ENCODE results near the gene LUZP2. TPM values are rescaled to one million over a fixed set of nuclear protein-coding genes. Genes with fewer than 3 reads are reported as not detected.

LUZP2 gene
- total and polyA plus RNA-seq, 9 of the 15 experiments (the other 6 are each of a cell fraction or from before 2014, with no cell fraction given) = not detected

DNA sequence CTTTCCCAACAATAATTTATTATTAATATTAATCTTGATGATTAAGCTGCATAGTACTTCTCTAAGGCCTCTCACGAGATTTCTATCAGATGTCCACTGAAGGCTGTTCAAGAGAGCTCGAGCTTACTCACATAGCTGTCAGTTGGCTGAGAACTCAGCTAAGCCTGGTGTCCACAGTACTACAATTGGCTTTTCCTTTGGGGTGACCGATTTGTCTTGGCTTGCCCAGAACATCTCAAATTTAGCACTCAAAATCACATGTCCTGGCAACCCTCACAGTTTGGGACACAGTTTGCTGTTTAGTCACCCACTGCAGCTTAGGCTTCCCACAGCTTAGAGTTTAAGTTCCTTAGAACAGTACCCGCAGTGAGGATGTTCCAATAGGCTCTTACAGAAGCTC is 96.5 kb downstream of the LUZP2 start:
- ATAC-seq (no peak), DNase-seq (ENCODE audit: extremely low read depth in 1 of 4, low spot score in 3 of 4) (no peak), FAIRE-seq (no peak)
- no peak overlapping the region for H3K4me3 ChIP-seq
- BruUV-seq (replicated peaks) = no TSS peak
- H3K36me3 ChIP-seq (ENCODE audit: control insufficient read depth, insufficient read depth, low read length) = no peaks in the 10 kb centered on the region
- no peaks in the 10 kb centered on the region for H3K4me1 ChIP-seq (replicated peaks in 1 of 2; ENCODE audit: control insufficient read depth in 2 of 2, insufficient read depth in 2 of 2, low read length in 2 of 2)
- no peaks in the 10 kb centered on the region for H3K27me3 ChIP-seq (ENCODE audit: control insufficient read depth in 2 of 2, insufficient read depth in 2 of 2, low read length in 2 of 2)
- in situ Hi-C loops (cut with MboI) (no loop called here), intact Hi-C loops (cut with micrococcal nuclease) (no loop called here)
- no peak overlapping the region for H3K9ac ChIP-seq (ENCODE audit: insufficient read depth in 1 of 2, low read depth in 2 of 2, low read length in 2 of 2)
- no peaks in the 10 kb centered on the region for H4K20me1 ChIP-seq (replicated peaks; ENCODE audit: control insufficient read depth, insufficient read depth, low read length)
- no peaks in the 10 kb centered on the region for H3K9me3 ChIP-seq (replicated peaks; ENCODE audit: control insufficient read depth, insufficient read depth, low read depth, low read length)
- WGBS (ENCODE audit: insufficient coverage, low coverage, missing lambda C conversion rate) = 0% methylated on average over 4 of the region's 4 CpGs
- H3K27ac ChIP-seq (ENCODE audit: extremely low read depth, low read depth, low read length) = no peak overlapping the region
- H3K79me2 ChIP-seq (ENCODE audit: control insufficient read depth, insufficient read depth, low read length) = no peaks in the 10 kb centered on the region
- no peaks in the 10 kb centered on the region for H3K9me1 ChIP-seq (ENCODE audit: control insufficient read depth, insufficient read depth, low read length)
- H3K4me2 ChIP-seq (ENCODE audit: insufficient read depth, low read length) = no peak overlapping the region
- CTCF ChIA-PET (ENCODE audit: low intra/inter-chr PET ratio) = no interaction called here
- POLR2A ChIA-PET = no interaction called here
- no peak overlapping the region for H2AFZ ChIP-seq (ENCODE audit: low read depth, low read length)
- TF ChIP-seq HDAC6 (IDR thresholded peaks at IDR 0.05; ENCODE audit: low read depth, low read length) = no peak
- TF ChIP-seq, protein P1, sequence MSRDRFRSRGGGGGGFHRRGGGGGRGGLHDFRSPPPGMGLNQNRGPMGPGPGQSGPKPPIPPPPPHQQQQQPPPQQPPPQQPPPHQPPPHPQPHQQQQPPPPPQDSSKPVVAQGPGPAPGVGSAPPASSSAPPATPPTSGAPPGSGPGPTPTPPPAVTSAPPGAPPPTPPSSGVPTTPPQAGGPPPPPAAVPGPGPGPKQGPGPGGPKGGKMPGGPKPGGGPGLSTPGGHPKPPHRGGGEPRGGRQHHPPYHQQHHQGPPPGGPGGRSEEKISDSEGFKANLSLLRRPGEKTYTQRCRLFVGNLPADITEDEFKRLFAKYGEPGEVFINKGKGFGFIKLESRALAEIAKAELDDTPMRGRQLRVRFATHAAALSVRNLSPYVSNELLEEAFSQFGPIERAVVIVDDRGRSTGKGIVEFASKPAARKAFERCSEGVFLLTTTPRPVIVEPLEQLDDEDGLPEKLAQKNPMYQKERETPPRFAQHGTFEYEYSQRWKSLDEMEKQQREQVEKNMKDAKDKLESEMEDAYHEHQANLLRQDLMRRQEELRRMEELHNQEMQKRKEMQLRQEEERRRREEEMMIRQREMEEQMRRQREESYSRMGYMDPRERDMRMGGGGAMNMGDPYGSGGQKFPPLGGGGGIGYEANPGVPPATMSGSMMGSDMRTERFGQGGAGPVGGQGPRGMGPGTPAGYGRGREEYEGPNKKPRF (IDR thresholded peaks at IDR 0.05; ENCODE audit: low read depth, low read length) = no peak
- TF ChIP-seq, protein P2, sequence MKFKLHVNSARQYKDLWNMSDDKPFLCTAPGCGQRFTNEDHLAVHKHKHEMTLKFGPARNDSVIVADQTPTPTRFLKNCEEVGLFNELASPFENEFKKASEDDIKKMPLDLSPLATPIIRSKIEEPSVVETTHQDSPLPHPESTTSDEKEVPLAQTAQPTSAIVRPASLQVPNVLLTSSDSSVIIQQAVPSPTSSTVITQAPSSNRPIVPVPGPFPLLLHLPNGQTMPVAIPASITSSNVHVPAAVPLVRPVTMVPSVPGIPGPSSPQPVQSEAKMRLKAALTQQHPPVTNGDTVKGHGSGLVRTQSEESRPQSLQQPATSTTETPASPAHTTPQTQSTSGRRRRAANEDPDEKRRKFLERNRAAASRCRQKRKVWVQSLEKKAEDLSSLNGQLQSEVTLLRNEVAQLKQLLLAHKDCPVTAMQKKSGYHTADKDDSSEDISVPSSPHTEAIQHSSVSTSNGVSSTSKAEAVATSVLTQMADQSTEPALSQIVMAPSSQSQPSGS (CRISPR knock-in tag; IDR thresholded peaks at IDR 0.05) = no peak
- TF ChIP-seq SREBF1 (IDR thresholded peaks at IDR 0.05; ENCODE audit: borderline replicate concordance, low read depth, low read length) = no peak
- TF ChIP-seq BHLHE40 (IDR thresholded peaks at IDR 0.05; ENCODE audit: low read length) = no peak
- TF ChIP-seq, protein P3, sequence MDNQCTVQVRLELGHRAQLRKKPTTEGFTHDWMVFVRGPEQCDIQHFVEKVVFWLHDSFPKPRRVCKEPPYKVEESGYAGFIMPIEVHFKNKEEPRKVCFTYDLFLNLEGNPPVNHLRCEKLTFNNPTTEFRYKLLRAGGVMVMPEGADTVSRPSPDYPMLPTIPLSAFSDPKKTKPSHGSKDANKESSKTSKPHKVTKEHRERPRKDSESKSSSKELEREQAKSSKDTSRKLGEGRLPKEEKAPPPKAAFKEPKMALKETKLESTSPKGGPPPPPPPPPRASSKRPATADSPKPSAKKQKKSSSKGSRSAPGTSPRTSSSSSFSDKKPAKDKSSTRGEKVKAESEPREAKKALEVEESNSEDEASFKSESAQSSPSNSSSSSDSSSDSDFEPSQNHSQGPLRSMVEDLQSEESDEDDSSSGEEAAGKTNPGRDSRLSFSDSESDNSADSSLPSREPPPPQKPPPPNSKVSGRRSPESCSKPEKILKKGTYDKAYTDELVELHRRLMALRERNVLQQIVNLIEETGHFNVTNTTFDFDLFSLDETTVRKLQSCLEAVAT (IDR thresholded peaks at IDR 0.05) = no peak
- no peak for TF ChIP-seq FOXK1 (CRISPR knock-in tag; IDR thresholded peaks at IDR 0.05; ENCODE audit: borderline replicate concordance)
- TF ChIP-seq, protein P4, sequence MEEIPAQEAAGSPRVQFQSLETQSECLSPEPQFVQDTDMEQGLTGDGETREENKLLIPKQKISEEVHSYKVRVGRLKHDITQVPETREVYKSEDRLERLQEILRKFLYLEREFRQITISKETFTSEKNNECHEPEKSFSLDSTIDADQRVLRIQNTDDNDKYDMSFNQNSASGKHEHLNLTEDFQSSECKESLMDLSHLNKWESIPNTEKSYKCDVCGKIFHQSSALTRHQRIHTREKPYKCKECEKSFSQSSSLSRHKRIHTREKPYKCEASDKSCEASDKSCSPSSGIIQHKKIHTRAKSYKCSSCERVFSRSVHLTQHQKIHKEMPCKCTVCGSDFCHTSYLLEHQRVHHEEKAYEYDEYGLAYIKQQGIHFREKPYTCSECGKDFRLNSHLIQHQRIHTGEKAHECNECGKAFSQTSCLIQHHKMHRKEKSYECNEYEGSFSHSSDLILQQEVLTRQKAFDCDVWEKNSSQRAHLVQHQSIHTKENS (CRISPR knock-in tag; IDR thresholded peaks at IDR 0.05) = no peak
- no peak for TF ChIP-seq LCOR (CRISPR knock-in tag; IDR thresholded peaks at IDR 0.05)
- TF ChIP-seq ZNF766 (CRISPR knock-in tag; conservative IDR thresholded peaks at IDR 0.05) = no peak
- TF ChIP-seq HIVEP1 (CRISPR knock-in tag; IDR thresholded peaks at IDR 0.05) = no peak
- TF ChIP-seq FOXA3 (CRISPR knock-in tag; conservative IDR thresholded peaks at IDR 0.05 in 1 of 2, IDR thresholded peaks at IDR 0.05 in 1 of 2) = no peak
- TF ChIP-seq HDAC1 (IDR thresholded peaks at IDR 0.05) = no peak
- TF ChIP-seq, protein P5, sequence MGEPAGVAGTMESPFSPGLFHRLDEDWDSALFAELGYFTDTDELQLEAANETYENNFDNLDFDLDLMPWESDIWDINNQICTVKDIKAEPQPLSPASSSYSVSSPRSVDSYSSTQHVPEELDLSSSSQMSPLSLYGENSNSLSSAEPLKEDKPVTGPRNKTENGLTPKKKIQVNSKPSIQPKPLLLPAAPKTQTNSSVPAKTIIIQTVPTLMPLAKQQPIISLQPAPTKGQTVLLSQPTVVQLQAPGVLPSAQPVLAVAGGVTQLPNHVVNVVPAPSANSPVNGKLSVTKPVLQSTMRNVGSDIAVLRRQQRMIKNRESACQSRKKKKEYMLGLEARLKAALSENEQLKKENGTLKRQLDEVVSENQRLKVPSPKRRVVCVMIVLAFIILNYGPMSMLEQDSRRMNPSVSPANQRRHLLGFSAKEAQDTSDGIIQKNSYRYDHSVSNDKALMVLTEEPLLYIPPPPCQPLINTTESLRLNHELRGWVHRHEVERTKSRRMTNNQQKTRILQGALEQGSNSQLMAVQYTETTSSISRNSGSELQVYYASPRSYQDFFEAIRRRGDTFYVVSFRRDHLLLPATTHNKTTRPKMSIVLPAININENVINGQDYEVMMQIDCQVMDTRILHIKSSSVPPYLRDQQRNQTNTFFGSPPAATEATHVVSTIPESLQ (CRISPR knock-in tag; IDR thresholded peaks at IDR 0.05) = no peak
- no peak for TF ChIP-seq ZBTB17 (CRISPR knock-in tag; IDR thresholded peaks at IDR 0.05)
